ENCODE results near the gene MEF2D.

Gene MEF2D

DNA sequence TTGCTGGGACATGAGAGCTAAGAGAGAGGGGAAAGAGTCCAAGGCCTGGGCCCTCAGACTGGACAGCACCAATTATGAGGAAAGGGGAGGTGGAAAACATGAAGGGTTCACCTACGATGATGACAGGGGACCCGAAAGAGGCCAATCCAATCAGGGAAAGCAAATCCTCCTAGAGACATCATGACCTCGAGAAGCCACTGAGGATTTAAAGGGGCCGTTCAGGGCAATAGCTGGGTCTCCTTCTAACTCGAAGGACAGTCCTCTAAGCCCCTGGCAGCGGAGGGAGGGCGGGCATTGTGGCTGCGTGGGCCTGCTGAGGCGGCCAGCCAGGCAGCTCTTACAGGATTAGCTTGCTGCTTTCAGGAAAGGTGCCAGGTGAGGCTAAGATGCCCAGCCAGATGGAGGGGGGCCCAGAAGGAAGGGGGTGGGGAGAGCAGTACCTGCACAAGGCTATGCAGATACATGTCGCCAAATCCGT is 7.4 kb downstream of the MEF2D start:
- no peak for DNase-seq (ENCODE audit: low spot score)
- Histone ChIP-seq H3K27ac (peak overlapping the region; percentile 96 to 100), H3K4me3 (peak overlapping the region; percentile 54)
- TF ChIP-seq, protein P1, sequence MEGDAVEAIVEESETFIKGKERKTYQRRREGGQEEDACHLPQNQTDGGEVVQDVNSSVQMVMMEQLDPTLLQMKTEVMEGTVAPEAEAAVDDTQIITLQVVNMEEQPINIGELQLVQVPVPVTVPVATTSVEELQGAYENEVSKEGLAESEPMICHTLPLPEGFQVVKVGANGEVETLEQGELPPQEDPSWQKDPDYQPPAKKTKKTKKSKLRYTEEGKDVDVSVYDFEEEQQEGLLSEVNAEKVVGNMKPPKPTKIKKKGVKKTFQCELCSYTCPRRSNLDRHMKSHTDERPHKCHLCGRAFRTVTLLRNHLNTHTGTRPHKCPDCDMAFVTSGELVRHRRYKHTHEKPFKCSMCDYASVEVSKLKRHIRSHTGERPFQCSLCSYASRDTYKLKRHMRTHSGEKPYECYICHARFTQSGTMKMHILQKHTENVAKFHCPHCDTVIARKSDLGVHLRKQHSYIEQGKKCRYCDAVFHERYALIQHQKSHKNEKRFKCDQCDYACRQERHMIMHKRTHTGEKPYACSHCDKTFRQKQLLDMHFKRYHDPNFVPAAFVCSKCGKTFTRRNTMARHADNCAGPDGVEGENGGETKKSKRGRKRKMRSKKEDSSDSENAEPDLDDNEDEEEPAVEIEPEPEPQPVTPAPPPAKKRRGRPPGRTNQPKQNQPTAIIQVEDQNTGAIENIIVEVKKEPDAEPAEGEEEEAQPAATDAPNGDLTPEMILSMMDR (IDR thresholded peaks at IDR 0.05) = no peak

GRCh38 chr1:156492591-156493080 is 7.9 kb downstream of the MEF2D start:
- H3K4me3 ChIP-seq = peak overlapping the region; percentile 54
- H3K27ac ChIP-seq = peak overlapping the region; percentile 96 to 100
- no peak for DNase-seq (ENCODE audit: low spot score)
- TF ChIP-seq, protein P1 (IDR thresholded peaks at IDR 0.05) = no peak

DNA sequence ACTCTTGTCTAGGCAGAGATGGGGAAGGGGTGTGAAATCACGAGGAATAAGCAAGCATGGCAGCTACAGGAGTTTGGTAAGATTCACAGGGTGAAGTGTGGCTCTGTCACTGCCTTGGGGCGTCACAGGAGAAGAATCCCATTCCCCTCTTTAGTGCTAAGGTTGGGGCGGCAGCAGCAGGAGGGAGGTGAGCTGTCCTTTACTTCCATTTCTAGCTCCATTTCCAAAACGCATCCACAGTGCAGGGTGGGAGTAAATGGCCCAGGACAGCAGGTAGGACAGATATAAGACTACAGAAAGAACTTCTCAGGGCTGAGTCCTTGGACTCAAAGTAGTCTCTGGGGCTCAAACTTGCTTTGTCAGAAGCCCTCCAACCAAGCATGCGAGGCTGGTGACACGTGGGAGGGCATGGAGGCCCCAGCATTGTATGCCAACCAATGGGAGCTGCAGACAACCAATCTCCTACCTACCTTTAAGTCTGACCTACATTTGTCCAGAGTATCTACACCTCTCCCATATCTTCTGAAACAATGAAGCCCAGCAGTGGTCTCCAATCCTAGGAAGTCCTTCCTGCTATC is 8.5 kb downstream of the MEF2D start:
- DNase-seq (ENCODE audit: low spot score) = no peak
- H3K27ac ChIP-seq = peak overlapping the region; percentile 96 to 100
- TF ChIP-seq, protein P1 (IDR thresholded peaks at IDR 0.05) = no peak
- peak overlapping the region; percentile 54 for H3K4me3 ChIP-seq

DNA sequence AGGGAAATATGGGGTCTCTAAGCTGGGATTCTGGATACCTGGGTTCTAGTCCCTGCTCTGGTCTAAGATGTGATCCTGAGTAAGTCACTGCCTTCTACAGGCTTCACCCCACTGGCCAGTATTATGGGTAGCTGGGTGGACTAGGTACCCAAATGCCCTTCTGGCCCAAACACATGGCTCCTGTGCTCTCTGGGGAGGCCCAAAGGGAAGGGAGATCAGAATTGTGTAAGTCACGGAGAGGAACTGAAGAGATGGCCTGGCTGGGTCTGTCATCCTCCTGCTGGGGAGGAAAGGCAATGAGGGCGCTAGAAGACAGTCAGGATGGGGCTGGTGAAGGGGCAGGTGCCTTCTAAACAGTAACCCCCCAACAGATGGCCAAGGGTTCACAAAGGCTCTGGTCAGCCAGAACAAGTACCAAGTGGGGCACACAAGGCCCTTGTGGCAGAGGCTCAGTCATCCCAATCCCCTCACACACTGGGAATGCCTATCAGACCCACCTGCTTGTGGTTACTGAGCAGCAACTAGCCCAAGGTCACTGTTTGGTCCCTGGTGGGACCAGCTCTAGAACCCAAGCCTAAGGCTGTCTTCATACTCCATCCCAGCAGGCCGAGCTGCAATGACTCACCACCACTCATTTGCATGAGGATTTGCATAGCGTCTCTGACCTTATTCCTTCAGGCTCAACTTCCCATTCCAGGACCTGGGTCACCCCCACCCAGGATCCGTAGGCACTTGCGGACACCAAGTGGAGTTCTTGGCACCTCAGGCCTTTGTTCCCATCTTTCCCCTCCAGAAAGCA is 9.2 kb downstream of the MEF2D start:
- Histone ChIP-seq H3K27ac (peak overlapping the region; percentile 96 to 100), H3K4me3 (peak overlapping the region; percentile 54)
- DNase-seq (ENCODE audit: low spot score) = no peak
- TF ChIP-seq, protein P1 (IDR thresholded peaks at IDR 0.05) = no peak

DNA sequence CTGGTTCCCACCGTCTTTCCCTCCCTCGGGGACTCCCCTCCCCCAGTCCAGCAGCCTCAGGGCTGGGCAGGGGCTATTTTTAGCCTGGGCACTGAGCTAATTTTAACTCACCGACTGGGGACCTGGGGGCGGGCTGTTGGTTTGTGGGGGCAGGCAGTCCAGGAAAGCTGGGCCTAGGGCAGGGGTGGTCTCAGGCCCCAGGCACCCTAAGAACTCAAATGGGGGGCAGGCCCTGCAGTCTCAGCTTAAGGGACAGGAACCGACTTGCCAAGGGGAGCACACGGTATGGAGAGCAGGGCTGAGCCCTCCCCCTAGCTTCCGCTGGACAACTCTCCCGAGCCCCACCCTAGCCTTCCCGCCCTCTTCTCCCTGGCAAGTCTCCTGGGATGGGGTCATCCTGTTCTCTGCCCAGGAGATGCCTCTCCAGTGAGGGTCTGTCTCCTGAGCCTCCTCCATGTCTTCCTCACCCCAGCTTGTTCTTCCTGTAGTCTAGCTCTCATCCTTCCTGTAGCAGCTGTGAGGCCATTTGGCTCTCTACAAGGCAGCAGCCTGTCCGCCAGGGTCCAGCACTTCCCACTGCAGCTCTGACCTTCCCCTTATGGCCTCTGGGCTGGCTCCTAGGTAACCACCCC is 10.1 kb downstream of the MEF2D start:
- peak overlapping the region; percentile 96 to 100 for H3K27ac ChIP-seq
- H3K4me3 ChIP-seq = peak overlapping the region; percentile 54
- TF ChIP-seq, protein P1 (IDR thresholded peaks at IDR 0.05) = peak; percentile 21
- no peak for DNase-seq (ENCODE audit: low spot score)

DNA sequence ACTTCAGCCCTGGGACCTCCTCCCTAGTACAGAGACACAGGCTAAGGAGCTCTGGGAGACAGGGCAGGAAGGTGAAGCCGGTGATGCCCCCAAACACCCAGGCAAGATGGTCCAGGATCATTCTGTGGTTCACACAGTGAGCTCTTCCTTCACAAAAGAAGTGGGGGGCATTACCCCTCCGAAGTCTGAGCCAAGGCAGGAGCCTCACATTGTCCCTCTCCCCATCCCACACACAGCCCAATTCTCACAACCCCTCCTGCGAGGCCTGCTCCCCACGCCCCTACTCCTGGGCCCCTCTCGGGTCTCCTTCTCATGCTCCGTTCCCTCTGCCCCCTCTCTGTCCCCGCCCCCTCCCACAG is 10.7 kb downstream of the MEF2D start:
- TF ChIP-seq, protein P1 (IDR thresholded peaks at IDR 0.05) = no peak
- Histone ChIP-seq H3K4me3 (peak overlapping the region; percentile 54), H3K27ac (peak overlapping the region; percentile 96 to 100)
- DNase-seq (ENCODE audit: low spot score) = no peak

All from coronary artery (tissue), 2 donors.